Vagina (tissue), 2 donors: ENCODE measurements around the gene ACSF2. TPM values are rescaled to one million over a fixed set of nuclear protein-coding genes. Genes with fewer than 3 reads are reported as not detected.
"Not testable (repeated sequence)": the region's sequence is repeated elsewhere in the genome, so short reads cannot be mapped to it uniquely, and the experiment has no call there.

Experiments used
- DNase-seq, 2 donors: peaks; one replicate each; pipeline ENCODE4 v3.0.0-alpha.2; 2017; ENCODE audit errors: extremely low spot score in 2 of 2
- H3K27ac ChIP-seq: fragments of 200-600 bp; sonication (generic); one replicate; pipeline ENCODE4 v1.5.1; 2019
- H3K27me3 ChIP-seq: fragments of 200-600 bp; sonication (generic); one replicate; pipeline ENCODE4 v1.5.1; 2019
- H3K36me3 ChIP-seq, 2 donors: fragments of 200-600 bp; sonication (generic); one replicate each; pipeline ENCODE4 v1.5.1; 2017 to 2019
- H3K4me1 ChIP-seq: fragments of 200-600 bp; sonication (generic); one replicate; pipeline ENCODE4 v1.5.1; 2019
- H3K4me3 ChIP-seq, 2 donors: fragments of 200-600 bp; sonication (generic); 1 replicate in 1 of 2; 2 replicates in 1 of 2; pipeline ENCODE4 v1.5.1; 2016 to 2019
- H3K9me3 ChIP-seq: fragments of 200-600 bp; sonication (generic); one replicate; pipeline ENCODE4 v1.5.1; 2019
- CTCF ChIP-seq, 3 experiments: fragments of 450-650 bp in 2 of 3; fragments of 200-600 bp in 1 of 3; sonication (generic) in 1 of 3; IDR thresholded peaks; one replicate each; pipeline ENCODE4 v1.5.1; 2017 to 2019; ENCODE audit warnings: antibody characterized with exemption in 3 of 3, mild to moderate bottlenecking in 2 of 3, moderate library complexity in 2 of 3
- POLR2A ChIP-seq, 2 donors: fragments of 450-650 bp; IDR thresholded peaks; one replicate each; pipeline ENCODE4 v1.6.1; 2017; ENCODE audit warnings: antibody characterized with exemption in 2 of 2, mild to moderate bottlenecking in 2 of 2, moderate library complexity in 2 of 2
- POLR2AphosphoS5 ChIP-seq, 2 donors: sonication (generic); formaldehyde crosslinking; IDR thresholded peaks; one replicate each; pipeline ENCODE4 v1.9.0; 2017; ENCODE audit warnings: antibody characterized with exemption in 2 of 2, mild to moderate bottlenecking in 2 of 2, low read depth in 1 of 2; ENCODE audit not compliant: insufficient read depth in 1 of 2
- intact Hi-C: fragments of 100-400 bp; cut with DNase I; formaldehyde crosslinking; loops from one replicate; pipeline ENCODE4 v1.15.1; 2023
- total RNA-seq: library from RNA; depleted of rRNA; stranded (reverse); fragments of >200 nt; gene quantifications from one replicate; pipeline ENCODE4 v1.2.3, GENCODE V29; 2016

Gene ACSF2
- total RNA-seq, 1 donor from 2014 or later: 56.0 TPM

GRCh38 chr17:50475362-50475761, 49.3 kb downstream of the ACSF2 start:
- Histone ChIP-seq H3K4me1 (peaks cover 29% of the 10 kb centered on the region), H3K4me3 (no peak overlapping the region), H3K27ac (no peak overlapping the region), H3K9me3 (no peaks in the 10 kb centered on the region), H3K36me3 (peaks cover 0 to 8% of the 10 kb centered on the region in 2 donors), H3K27me3 (no peaks in the 10 kb centered on the region)
- TF ChIP-seq CTCF (IDR thresholded peaks at IDR 0.05): no peak
- TF ChIP-seq POLR2A (IDR thresholded peaks at IDR 0.05): no peak
- no peak for TF ChIP-seq POLR2AphosphoS5 (IDR thresholded peaks at IDR 0.05; ENCODE audit: insufficient read depth in 1 of 2, low read depth in 1 of 2)
- DNase-seq: no peak
- intact Hi-C loops: loop anchor here (10.0 kb wide), 1 partner anchor 121 kb away; no protein-coding TSS in a partner anchor

- intact Hi-C loops: loop anchor here (10.0 kb wide), 1 partner anchor 121 kb away; no protein-coding TSS in a partner anchor
- H3K4me3 ChIP-seq, H3K27ac ChIP-seq, H3K27me3 ChIP-seq, H3K36me3 ChIP-seq, H3K9me3 ChIP-seq, DNase-seq: not testable (repeated sequence)
- peaks cover 26% of the 10 kb centered on the region for H3K4me1 ChIP-seq
These were observed 49.9 kb downstream of the ACSF2 start for GRCh38 chr17:50475775-50476544.

- no peaks in the 10 kb centered on the region for H3K9me3 ChIP-seq
- peaks cover 23% of the 10 kb centered on the region for H3K4me1 ChIP-seq
- H3K36me3 ChIP-seq: no peaks in the 10 kb centered on the region
- no peak overlapping the region for H3K27ac ChIP-seq
- no peak overlapping the region for H3K4me3 ChIP-seq
- DNase-seq: no peak
- TF ChIP-seq CTCF (IDR thresholded peaks at IDR 0.05) (no peak), POLR2AphosphoS5 (IDR thresholded peaks at IDR 0.05; ENCODE audit: insufficient read depth in 1 of 2, low read depth in 1 of 2) (no peak), POLR2A (IDR thresholded peaks at IDR 0.05) (no peak)
- intact Hi-C loops: loop anchor here (10.0 kb wide), 1 partner anchor 122 kb away; no protein-coding TSS in a partner anchor
- no peaks in the 10 kb centered on the region for H3K27me3 ChIP-seq
These were observed 50.7 kb downstream of the ACSF2 start for GRCh38 chr17:50476545-50477315.

- H3K27ac ChIP-seq: peak overlapping the region; percentile 80
- no peaks in the 10 kb centered on the region for H3K9me3 ChIP-seq
- DNase-seq: no peak
- intact Hi-C loops: loop anchor here (10.0 kb wide), 1 partner anchor 123 kb away; no protein-coding TSS in a partner anchor
- H3K36me3 ChIP-seq: no peaks in the 10 kb centered on the region
- H3K27me3 ChIP-seq: no peaks in the 10 kb centered on the region
- H3K4me1 ChIP-seq: peaks cover 29% of the 10 kb centered on the region
- no peak for TF ChIP-seq POLR2AphosphoS5 (IDR thresholded peaks at IDR 0.05; ENCODE audit: insufficient read depth in 1 of 2, low read depth in 1 of 2)
- no peak for TF ChIP-seq CTCF (IDR thresholded peaks at IDR 0.05)
- TF ChIP-seq POLR2A (IDR thresholded peaks at IDR 0.05): no peak
- H3K4me3 ChIP-seq: peak overlapping the region; percentile 60 to 81
These were observed 52.0 kb downstream of the ACSF2 start for GRCh38 chr17:50477976-50478375.

- no peaks in the 10 kb centered on the region for H3K9me3 ChIP-seq
- H3K27ac ChIP-seq: peak within 1 kb of the TSS; percentile 80
- H3K27me3 ChIP-seq: no peaks in the 10 kb centered on the region
- no peak for DNase-seq
- intact Hi-C loops: loop anchor here (10.0 kb wide), 1 partner anchor 124 kb away; no protein-coding TSS in a partner anchor
- peak within 1 kb of the TSS; percentile 60 to 81 for H3K4me3 ChIP-seq
- peaks cover 0 to 1% of the 10 kb centered on the region in 2 donors for H3K36me3 ChIP-seq
- peaks cover 29% of the 10 kb centered on the region for H3K4me1 ChIP-seq
- TF ChIP-seq CTCF (IDR thresholded peaks at IDR 0.05): peak; percentile 60 to 98 (median 83)
- peak in 1 of 2 donors; percentile 70 for TF ChIP-seq POLR2A (IDR thresholded peaks at IDR 0.05)
- TF ChIP-seq POLR2AphosphoS5 (IDR thresholded peaks at IDR 0.05; ENCODE audit: insufficient read depth in 1 of 2, low read depth in 1 of 2): peak in 1 of 2 donors; percentile 38
These were observed 52.7 kb downstream of the ACSF2 start, which contains the start of gene RSAD1 for GRCh38 chr17:50478391-50479381. Gene RSAD1 (plus strand): TSS chr17:50478860. CDS start chr17:50478885, 25 bp downstream.
